Mucosa of rectum (tissue), 2 donors: ENCODE results near the gene CDK5R1.
A peak's percentile ranks its signal among the peaks of the same experiment; 100 is the strongest.

Experiments
- H3K27ac ChIP-seq, 2 donors: one replicate each; pipeline ENCODE4 v1.7.0; 2013; ENCODE audit warnings: inconsistent platforms in 2 of 2, low read depth in 2 of 2, low read length in 2 of 2
- H3K27me3 ChIP-seq, 2 donors: one replicate each; pipeline ENCODE4 v1.7.0; 2013; ENCODE audit warnings: low read length in 2 of 2; ENCODE audit not compliant: control insufficient read depth in 2 of 2, insufficient read depth in 2 of 2
- H3K36me3 ChIP-seq, 2 donors: one replicate each; pipeline ENCODE4 v1.7.0; 2013; ENCODE audit warnings: low read length in 2 of 2; ENCODE audit not compliant: control insufficient read depth in 2 of 2, insufficient read depth in 2 of 2
- H3K4me1 ChIP-seq, 2 donors: one replicate each; pipeline ENCODE4 v1.7.0; 2013; ENCODE audit warnings: low read length in 2 of 2, mild to moderate bottlenecking in 1 of 2; ENCODE audit not compliant: control insufficient read depth in 2 of 2, insufficient read depth in 2 of 2
- H3K4me3 ChIP-seq, 2 donors: one replicate each; pipeline ENCODE4 v1.7.0; 2013; ENCODE audit warnings: low read length in 2 of 2
- H3K9ac ChIP-seq, 2 donors: one replicate each; pipeline ENCODE4 v1.7.0; 2013; ENCODE audit warnings: low read length in 2 of 2, low read depth in 1 of 2, mild to moderate bottlenecking in 1 of 2
- H3K9me3 ChIP-seq, 2 donors: one replicate each; pipeline ENCODE4 v1.7.0; 2013; ENCODE audit warnings: low read length in 2 of 2; ENCODE audit not compliant: control insufficient read depth in 2 of 2
- donor health status: healthy.
- donor health status: Normal muscosa, but diverticular disease.

Gene CDK5R1

DNA sequence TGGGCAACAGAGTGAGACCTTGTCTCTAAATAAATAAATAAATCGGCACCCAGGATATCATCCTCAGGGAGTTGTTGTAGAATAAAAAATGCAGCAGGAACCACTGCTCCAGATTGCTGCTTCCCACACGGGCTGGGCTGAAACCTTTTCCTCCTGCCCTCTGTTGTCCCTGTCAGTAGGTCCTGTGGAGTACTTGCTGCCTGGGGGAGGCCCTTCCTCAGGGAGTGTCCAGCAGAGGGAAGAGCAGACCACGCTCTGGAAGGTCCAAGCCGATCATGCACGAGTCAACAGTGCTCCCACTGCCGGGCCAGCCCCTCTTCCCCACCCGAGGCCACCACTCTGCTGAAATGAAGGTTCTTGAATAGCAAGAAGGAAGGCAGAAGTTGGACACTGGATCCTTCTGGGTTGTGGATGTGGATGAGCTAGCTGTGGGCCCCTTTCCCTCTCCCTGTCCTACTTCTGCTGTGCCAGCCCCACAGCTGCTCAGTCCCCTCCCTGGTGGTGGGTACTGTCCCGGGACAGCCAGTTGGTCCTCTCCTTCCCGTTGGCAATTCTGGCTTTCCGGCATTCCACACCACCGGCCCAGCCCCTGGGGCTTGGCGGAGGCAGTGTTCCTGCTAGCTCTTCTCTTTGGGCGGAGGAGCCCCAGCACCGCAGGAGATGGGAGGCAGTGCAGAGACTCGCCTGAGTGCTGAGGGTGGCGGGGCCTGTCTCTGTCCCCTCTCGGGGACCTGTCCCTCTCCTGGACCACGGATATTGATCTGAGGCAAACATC lies 10.8 kb downstream of the CDK5R1 start:
- no peaks in the 10 kb centered on the region for H3K9me3 ChIP-seq
- H3K27me3 ChIP-seq: no peaks in the 10 kb centered on the region
- H3K4me1 ChIP-seq: peaks cover 3 to 5% of the 10 kb centered on the region in 2 donors
- no peak overlapping the region for H3K4me3 ChIP-seq
- no peak overlapping the region for H3K9ac ChIP-seq
- peaks cover 14 to 20% of the 10 kb centered on the region in 2 donors for H3K36me3 ChIP-seq
- H3K27ac ChIP-seq: no peak overlapping the region

DNA sequence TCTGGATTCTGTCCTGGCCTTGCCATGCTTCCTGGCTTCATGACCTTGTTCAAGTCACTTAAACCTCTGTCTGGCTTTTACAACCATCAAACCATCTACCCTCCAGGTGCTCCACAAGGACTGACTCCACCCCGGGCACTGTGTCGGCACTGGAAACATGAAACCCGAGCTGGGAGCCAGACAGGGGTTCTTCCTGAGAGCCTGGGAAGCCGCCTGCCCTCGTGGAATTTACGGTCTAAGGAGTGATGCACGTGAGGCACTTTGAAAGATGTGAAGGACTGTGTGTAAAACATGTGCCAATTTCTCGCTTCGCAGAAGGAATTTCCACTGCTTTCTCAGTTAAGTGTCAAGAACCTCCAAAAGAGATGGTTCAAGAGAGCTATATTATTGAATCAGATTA lies 11.6 kb downstream of the CDK5R1 start:
- Histone ChIP-seq H3K9ac (no peak overlapping the region), H3K27ac (no peak overlapping the region), H3K4me1 (peaks cover 2 to 3% of the 10 kb centered on the region in 2 donors), H3K9me3 (no peaks in the 10 kb centered on the region), H3K27me3 (no peaks in the 10 kb centered on the region), H3K4me3 (no peak overlapping the region), H3K36me3 (peaks cover 7 to 16% of the 10 kb centered on the region in 2 donors)

GRCh38 chr17:32502013-32502412 lies 15.2 kb downstream of the CDK5R1 start:
- no peak overlapping the region for H3K9ac ChIP-seq
- no peak overlapping the region for H3K4me3 ChIP-seq
- no peaks in the 10 kb centered on the region for H3K27me3 ChIP-seq
- H3K27ac ChIP-seq: no peak overlapping the region
- peaks cover 0 to 10% of the 10 kb centered on the region in 2 donors for H3K4me1 ChIP-seq
- no peaks in the 10 kb centered on the region for H3K9me3 ChIP-seq
- H3K36me3 ChIP-seq: peaks cover 3 to 10% of the 10 kb centered on the region in 2 donors

- peaks cover 3 to 10% of the 10 kb centered on the region in 2 donors for H3K36me3 ChIP-seq
- H3K27ac ChIP-seq: peak overlapping the region; percentile 42 to 86
- no peak overlapping the region for H3K4me3 ChIP-seq
- H3K9ac ChIP-seq: no peak overlapping the region
- no peaks in the 10 kb centered on the region for H3K27me3 ChIP-seq
- peaks cover 0 to 10% of the 10 kb centered on the region in 2 donors for H3K4me1 ChIP-seq
- H3K9me3 ChIP-seq: no peaks in the 10 kb centered on the region
These were observed 15.9 kb downstream of the CDK5R1 start for GRCh38 chr17:32502710-32503109.

DNA sequence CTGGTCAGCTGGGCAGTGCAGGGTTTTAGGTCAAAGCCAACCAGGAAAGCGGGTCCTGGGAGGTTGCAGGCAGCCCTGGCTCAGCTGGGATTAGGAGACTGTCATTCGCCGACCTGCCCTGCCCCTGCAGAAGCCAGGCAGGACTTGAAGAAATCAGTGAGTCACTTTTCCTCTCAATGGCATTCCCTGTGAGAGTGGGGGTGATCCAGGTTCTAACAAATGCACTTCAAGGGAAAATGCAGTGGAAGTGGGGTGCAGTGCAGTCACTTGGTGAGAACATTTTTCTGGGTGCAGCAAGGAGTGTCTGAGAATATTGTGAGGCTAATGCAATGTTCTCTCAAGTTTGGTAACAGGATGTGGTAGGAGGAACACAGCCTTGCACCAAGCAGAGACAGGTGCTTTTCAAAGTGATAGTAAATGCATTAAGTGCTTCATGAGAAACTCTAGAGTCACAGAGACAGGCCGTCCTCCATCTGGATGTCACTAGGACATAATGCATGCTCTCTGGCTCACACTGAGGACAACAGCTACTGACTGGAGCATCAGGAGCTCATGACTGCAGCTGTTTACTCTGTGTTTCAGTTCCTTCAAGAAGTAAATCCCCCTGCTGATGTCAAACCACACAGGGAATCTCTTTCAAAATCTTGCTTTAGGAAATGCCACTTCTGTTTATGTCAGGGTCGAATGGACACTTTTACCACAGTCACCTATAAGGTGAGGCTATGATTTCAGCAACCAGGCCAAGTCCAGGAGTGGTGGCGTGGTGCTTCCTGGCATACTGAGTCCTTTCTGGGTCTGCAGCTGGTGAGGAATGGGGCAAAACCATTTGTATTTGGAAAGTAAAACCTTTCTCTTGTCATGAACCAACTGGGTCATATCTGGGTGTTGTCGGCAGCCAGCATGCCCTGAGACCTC lies 16.7 kb downstream of the CDK5R1 start:
- Histone ChIP-seq H3K36me3 (peaks cover 3 to 10% of the 10 kb centered on the region in 2 donors), H3K27me3 (no peaks in the 10 kb centered on the region), H3K4me3 (no peak overlapping the region), H3K9me3 (no peaks in the 10 kb centered on the region), H3K4me1 (peaks cover 0 to 10% of the 10 kb centered on the region in 2 donors), H3K27ac (peak overlapping the region; percentile 69 to 86), H3K9ac (peak overlapping the region in 1 of 2 donors; percentile 52)

- no peaks in the 10 kb centered on the region for H3K27me3 ChIP-seq
- no peak overlapping the region for H3K4me3 ChIP-seq
- peak overlapping the region in 1 of 2 donors; percentile 52 for H3K9ac ChIP-seq
- H3K36me3 ChIP-seq: peaks cover 3 to 10% of the 10 kb centered on the region in 2 donors
- H3K4me1 ChIP-seq: peaks cover 0 to 12% of the 10 kb centered on the region in 2 donors
- no peaks in the 10 kb centered on the region for H3K9me3 ChIP-seq
- H3K27ac ChIP-seq: peak overlapping the region; percentile 69 to 86
These were observed 17.6 kb downstream of the CDK5R1 start for GRCh38 chr17:32504166-32504990.

GRCh38 chr17:32508926-32509325 lies 22.1 kb downstream of the CDK5R1 start:
- no peaks in the 10 kb centered on the region for H3K9me3 ChIP-seq
- no peak overlapping the region for H3K9ac ChIP-seq
- peaks cover 4 to 11% of the 10 kb centered on the region in 2 donors for H3K36me3 ChIP-seq
- H3K4me3 ChIP-seq: no peak overlapping the region
- peaks cover 0 to 12% of the 10 kb centered on the region in 2 donors for H3K4me1 ChIP-seq
- H3K27ac ChIP-seq: no peak overlapping the region
- H3K27me3 ChIP-seq: no peaks in the 10 kb centered on the region

DNA sequence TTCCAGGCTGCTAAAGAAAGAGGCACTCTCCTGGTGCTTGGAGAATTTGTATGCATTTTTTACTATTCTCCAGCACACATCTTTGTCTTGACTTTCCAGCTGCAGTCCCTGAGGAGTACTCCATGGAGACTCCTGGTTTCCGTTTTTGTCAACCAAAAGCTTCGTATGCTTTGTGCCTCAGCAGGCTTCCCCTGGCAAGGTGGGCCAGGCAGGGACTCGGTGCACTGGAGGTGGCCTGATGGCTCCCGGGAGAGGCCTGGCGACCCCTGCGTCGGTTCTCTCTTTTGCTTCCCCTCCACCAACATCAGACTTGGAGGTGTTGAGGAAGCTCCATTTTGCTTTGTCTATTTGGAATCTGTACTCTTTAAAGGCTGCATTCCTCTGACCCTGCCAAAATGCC lies 23.7 kb downstream of the CDK5R1 start:
- H3K4me3 ChIP-seq: no peak overlapping the region
- H3K36me3 ChIP-seq: peaks cover 4 to 11% of the 10 kb centered on the region in 2 donors
- no peaks in the 10 kb centered on the region for H3K27me3 ChIP-seq
- H3K9ac ChIP-seq: no peak overlapping the region
- peaks cover 0 to 2% of the 10 kb centered on the region in 2 donors for H3K4me1 ChIP-seq
- no peaks in the 10 kb centered on the region for H3K9me3 ChIP-seq
- H3K27ac ChIP-seq: no peak overlapping the region

DNA sequence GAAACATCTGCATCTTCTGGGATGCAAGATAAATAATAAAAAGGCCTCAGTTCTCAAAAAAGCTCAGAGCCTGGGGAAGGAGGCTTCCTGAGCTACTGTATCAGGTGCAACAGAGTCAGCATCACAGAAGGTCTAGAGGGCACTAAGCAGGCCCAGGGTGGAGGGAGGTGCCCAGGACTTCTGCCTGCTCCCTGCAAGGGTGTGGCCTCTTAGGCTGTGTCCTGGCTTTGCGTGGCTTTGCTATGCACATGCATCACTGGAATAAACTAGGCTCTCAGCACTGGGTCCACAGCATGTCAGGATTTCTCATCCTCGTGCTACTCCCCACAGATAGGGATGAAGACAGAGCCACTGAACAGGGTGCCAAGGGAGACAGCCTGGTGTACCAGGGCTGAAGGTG lies 25.5 kb downstream of the CDK5R1 start:
- Histone ChIP-seq H3K36me3 (peaks cover 4 to 11% of the 10 kb centered on the region in 2 donors), H3K9ac (no peak overlapping the region), H3K9me3 (no peaks in the 10 kb centered on the region), H3K4me3 (no peak overlapping the region), H3K27ac (no peak overlapping the region), H3K27me3 (no peaks in the 10 kb centered on the region), H3K4me1 (peaks cover 0 to 2% of the 10 kb centered on the region in 2 donors)
